ENCODE results near the gene COX6B1.
"Not testable (repeated sequence)": the region's sequence is repeated elsewhere in the genome, so short reads cannot be mapped to it uniquely, and the experiment has no call there.

The COX6B1 gene, protein sequence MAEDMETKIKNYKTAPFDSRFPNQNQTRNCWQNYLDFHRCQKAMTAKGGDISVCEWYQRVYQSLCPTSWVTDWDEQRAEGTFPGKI

DNA sequence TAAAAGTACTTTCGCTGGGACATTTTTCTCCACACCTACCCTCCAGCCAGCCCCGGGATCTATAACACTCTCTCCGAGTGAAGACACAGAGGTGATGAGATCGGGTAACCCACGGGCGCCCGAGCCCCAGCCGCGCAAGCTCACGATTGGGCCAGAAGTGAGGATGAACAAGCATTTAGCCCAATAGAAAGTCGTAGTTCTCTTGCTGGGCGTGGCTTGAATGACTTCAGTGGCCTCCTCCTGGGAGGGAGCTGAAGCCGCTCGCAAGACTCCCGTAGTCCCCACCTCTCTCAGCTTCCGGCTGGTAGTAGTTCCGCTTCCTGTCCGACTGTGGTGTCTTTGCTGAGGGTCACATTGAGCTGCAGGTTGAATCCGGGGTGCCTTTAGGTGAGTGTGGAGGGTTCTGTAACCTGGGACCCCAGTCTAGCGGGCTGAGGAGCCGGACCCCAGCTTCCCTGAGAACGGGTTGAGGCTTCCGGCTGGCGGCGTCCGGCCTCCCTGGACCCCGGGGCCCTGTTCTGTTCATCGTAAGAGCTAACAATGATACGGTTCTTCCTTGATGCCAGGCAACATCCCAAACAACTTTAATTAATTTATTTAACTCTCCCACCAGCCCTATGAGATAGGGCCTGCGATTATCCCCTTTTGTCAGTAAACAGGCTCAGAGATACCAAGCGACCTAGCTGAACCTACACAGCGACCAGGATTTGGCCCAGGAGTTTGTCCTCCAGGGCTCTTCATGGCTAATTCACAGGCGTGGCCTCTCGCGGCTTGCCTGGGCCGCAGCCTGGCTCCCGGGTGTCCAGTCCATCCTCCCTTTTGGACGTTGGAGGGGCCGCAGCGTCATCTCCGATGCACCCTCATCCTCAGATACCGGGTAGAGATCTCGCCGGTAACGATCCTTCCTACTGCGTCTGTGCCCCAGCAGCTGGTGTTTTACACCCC, at the start of gene COX6B1:
TSS of gene COX6B1 (plus strand) at position 307 of the 945 bp plus-strand sequence. CDS start 2,921 bp downstream, outside the sequence.
- DNase-seq (ENCODE audit: low spot score), result peak; percentile 98

GRCh38 chr19:35601971-35602370, 46.2 kb upstream of the COX6B1 start:
- DNase-seq (ENCODE audit: low spot score), result peak; percentile 70

GRCh38 chr19:35604436-35604835, 43.7 kb upstream of the COX6B1 start:
- DNase-seq (ENCODE audit: low spot score), result not testable (repeated sequence)

DNA sequence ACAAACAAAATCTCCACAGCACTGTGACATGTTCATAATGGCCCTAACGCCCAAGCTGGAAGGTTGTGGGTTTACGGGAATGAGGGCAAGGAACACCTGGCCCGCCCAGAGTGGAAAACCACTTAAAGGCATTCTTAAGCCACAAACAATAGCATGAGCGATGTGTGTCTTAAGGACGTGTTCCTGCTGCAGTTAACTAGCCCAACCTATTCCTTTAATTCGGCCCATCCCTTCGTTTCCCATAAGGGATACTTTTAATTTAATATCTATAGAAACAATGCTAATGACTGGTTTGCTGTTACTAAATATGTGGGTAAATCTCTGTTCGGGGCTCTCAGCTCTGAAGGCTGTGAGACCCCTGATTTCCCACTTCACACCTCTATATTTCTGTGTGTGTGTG, 41.0 kb upstream of the COX6B1 start:
- DNase-seq (ENCODE audit: low spot score), result not testable (repeated sequence)

DNA sequence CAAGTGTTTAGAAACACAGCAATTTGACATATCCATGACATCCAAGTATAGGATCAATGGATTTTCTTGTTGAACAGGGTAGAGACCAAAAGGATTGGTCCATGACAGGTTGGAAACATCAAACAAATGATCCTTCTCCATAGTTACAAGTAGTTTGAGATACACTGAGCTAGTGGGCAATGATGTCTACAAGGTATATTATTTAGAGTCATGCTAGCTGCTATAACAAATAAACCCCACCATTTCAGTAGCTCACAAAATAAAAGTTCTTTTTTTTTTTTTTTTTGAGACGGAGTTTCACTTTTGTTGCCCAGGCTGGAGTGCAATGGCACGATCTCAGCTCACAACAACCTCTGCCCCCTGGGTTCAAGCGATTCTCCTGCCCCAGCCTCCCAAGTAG, 40.5 kb upstream of the COX6B1 start:
- no peak for DNase-seq (ENCODE audit: low spot score)

- DNase-seq (ENCODE audit: low spot score), result no peak
Observed at GRCh38 chr19:35608251-35608650, 39.9 kb upstream of the COX6B1 start.

- DNase-seq (ENCODE audit: low spot score), result no peak
Observed at GRCh38 chr19:35609851-35610353, 38.2 kb upstream of the COX6B1 start.

- no peak for DNase-seq (ENCODE audit: low spot score)
Observed at GRCh38 chr19:35612224-35612558, 35.9 kb upstream of the COX6B1 start.

GRCh38 chr19:35612559-35613321, 35.4 kb upstream of the COX6B1 start, which contains the start of gene HAUS5:
Gene HAUS5 (plus strand): TSS chr19:35612735. CDS start chr19:35612795, 60 bp downstream.
- peak; percentile 94 for DNase-seq (ENCODE audit: low spot score)

- no peak for DNase-seq (ENCODE audit: low spot score)
Observed at GRCh38 chr19:35613574-35613973, 34.5 kb upstream of the COX6B1 start.

GRCh38 chr19:35615036-35615435, 33.1 kb upstream of the COX6B1 start:
- no peak for DNase-seq (ENCODE audit: low spot score)

GRCh38 chr19:35618857-35619256, 29.3 kb upstream of the COX6B1 start:
- no peak for DNase-seq (ENCODE audit: low spot score)

- DNase-seq (ENCODE audit: low spot score), result no peak
Observed at GRCh38 chr19:35619290-35619923, 28.7 kb upstream of the COX6B1 start.

DNA sequence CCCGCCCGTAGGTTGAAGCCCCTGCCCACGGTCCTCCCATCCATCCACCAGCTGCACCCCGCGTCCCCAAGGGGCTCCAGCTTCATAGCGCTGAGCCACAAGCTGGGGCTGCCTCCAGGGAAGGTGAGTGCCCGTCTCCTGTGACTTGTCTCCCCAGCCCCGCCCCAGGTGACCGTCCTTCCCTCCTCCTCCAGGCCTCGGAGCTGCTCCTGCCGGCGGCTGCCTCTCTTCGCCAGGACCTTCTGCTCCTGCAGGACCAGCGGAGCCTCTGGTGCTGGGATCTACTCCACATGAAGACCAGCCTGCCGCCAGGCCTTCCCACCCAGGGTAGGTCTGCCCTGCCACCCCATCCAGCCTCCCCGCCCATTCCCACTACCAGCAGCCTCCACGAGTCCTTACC, 28.1 kb upstream of the COX6B1 start:
- no peak for DNase-seq (ENCODE audit: low spot score)

DNA sequence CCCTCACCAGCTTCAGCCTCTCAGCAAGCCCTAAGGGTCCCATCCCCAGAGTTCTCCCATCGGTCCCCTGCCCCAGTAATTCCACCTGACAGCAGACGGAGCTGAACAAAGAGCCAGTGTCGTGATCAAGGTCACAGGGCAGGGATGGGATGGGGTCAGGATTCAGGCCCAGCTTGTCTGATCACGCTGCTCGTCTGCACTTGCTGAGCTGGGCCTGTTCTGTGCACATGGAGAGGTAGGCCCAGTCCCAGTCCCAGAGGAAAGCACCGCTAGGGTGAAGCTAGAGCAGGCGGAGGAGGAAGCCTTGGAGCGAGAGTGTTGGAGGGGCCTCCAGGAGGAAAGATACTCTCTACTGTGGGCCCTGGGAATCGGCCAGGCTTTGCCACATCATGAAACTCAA, 26.4 kb upstream of the COX6B1 start:
- DNase-seq (ENCODE audit: low spot score), result no peak

DNA sequence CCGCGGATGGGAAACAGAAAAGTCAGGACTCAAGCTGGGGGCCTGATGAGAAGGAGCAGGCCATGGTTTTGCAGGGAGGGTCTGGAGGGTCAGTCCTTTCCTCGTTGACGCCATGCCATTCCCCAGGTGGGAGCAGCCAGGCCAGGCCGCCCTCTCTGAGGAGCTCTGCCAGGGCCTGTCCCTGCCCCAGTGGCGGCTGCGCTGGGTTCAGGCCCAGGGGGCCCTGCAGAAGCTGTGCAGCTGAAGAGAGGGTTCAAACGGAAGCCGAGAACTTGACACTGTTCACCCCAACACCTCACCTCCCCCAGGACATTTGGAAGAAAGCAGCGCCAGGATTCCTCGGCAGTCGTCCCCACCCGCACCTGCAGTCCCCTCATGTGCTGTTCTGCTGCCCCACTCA, 25.4 kb upstream of the COX6B1 start:
- DNase-seq (ENCODE audit: low spot score), result no peak

GRCh38 chr19:35623327-35624010, 24.7 kb upstream of the COX6B1 start:
- no peak for DNase-seq (ENCODE audit: low spot score)

DNA sequence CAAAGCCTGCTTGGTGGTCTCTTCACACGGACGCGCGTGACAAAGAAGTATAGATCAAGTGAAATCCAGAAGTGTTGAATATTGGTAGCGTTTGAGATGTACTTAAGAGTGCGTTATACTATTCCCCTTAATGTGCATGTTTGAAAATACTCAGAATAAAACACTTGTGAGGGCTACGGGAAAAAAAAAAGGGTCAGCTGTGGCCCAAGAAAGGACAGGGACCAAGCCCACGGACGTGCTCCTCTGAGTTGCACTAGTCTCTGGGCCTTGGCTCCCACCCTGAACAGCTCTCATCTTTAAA, 19.9 kb upstream of the COX6B1 start:
- no peak for DNase-seq (ENCODE audit: low spot score)

DNA sequence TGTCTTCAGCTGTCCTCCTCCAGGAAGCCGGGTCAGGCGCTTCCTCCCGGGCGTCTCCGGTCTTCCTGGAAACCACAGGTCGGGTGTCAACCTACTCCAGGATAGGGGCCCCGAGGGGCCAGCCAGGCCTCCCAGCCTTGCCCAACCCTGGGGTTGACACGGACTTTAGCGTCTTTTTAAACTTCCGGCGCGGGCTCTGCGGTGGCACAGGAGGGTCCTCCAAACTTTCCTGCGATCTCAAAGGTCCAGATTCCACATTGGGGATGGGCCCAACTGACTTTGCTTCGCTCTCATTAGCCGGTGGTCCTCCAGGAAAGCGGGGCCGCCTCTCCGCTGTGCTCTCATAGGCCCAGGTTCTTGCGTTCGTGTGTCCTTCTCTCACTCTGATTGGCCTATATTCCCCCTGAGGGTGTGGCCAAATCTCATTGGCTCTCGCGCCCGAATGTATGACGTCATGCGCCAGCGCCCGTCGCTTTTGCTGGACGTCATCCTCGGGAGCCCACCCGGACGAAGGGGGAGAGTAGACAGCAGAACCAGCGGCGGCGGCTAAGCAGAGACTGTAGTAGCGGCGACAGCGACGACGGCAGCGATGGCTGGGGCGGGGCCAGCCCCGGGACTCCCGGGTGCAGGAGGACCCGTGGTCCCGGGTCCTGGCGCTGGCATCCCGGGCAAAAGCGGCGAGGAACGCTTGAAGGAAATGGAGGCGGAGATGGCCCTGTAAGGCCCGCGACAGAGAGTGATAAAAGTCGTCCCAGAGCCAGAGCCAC, 19.4 kb upstream of the COX6B1 start, which contains the start of gene RBM42:
TSS of gene RBM42 (plus strand) at position 472 of the 767 bp plus-strand sequence. CDS start at position 590, 118 bp downstream.
- DNase-seq (ENCODE audit: low spot score), result peak; percentile 99

DNA sequence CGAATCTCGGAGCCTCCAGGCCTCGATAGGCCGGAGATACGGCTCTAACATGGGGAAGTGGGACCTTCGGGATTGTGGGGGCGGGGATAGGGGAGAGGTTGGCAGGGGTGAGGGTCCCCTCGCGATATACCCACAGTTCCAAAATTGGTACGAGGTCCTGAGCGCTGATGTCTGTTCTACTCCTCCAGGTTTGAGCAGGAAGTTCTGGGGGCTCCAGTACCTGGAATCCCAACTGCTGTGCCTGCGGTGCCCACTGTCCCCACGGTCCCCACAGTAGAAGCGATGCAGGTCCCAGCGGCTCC, 18.8 kb upstream of the COX6B1 start:
- DNase-seq (ENCODE audit: low spot score), result no peak
